Type B pancreatic cell (in vitro differentiated cells): Measurements from ENCODE around the gene RAB3IL1. TPM values are rescaled to one million over a fixed set of nuclear protein-coding genes. Genes with fewer than 3 reads are reported as not detected.

Experiments used
- DNase-seq: peaks from one replicate; pipeline ENCODE4 v3.0.0; 2021; ENCODE audit warnings: mixed read lengths; ENCODE audit not compliant: unreplicated experiment; ENCODE audit errors: extremely low spot score
- H3K27ac Mint-ChIP-seq: 2 replicates; pipeline ENCODE4 v1.8.0; 2021; ENCODE audit warnings: mild to moderate bottlenecking, mixed read lengths
- H3K27me3 Mint-ChIP-seq: 2 replicates; pipeline ENCODE4 v1.8.0; 2021; ENCODE audit warnings: mixed read lengths
- H3K36me3 Mint-ChIP-seq: 2 replicates; pipeline ENCODE4 v1.8.0; 2021; ENCODE audit warnings: mixed read lengths
- H3K4me1 Mint-ChIP-seq: one replicate; pipeline ENCODE4 v1.8.0; 2021; ENCODE audit warnings: mixed read lengths; ENCODE audit not compliant: unreplicated experiment
- H3K4me3 Mint-ChIP-seq: 2 replicates; pipeline ENCODE4 v1.8.0; 2021; ENCODE audit warnings: mild to moderate bottlenecking, mixed read lengths
- H3K9me3 Mint-ChIP-seq: 2 replicates; pipeline ENCODE4 v1.8.0; 2021; ENCODE audit warnings: mixed read lengths
- total RNA-seq: library from RNA; stranded (reverse); gene quantifications from 2 replicates; pipeline ENCODE4 v1.2.1, GENCODE V29; 2021; ENCODE audit warnings: low replicate concordance
- TF ChIP-seq, protein P1 (sequence below): fragments of 200-600 bp; sonication (generic); conservative IDR thresholded peaks from 2 replicates; pipeline ENCODE4 v1.5.0; 2021; ENCODE audit warnings: antibody characterized with exemption, mild to moderate bottlenecking

Gene RAB3IL1
- total RNA-seq, 1 donor from 2014 or later = 16.6 TPM

DNA sequence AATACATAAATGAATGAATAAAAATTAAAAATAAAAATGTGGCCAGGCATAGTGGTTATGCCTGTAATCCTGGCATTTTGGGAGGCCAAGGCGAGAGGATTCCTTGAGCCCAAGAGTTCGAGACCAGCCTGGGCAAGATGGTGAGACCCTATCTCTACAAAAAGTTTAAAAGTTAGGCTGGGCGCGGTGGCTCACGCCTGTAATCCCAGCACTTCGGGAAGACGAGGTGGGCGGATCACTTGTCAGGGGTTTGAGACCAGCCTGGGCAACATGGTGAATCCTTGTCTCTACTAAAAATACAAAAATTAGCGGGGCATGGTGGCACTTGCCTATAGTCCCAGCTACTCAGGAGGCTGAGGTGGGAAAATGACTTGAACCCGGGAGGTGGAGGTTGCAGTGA lies 23.1 kb upstream of the RAB3IL1 start:
- peaks cover 13% of the 10 kb centered on the region for H3K27me3 Mint-ChIP-seq
- DNase-seq = no peak
- H3K4me1 Mint-ChIP-seq = peaks cover 4% of the 10 kb centered on the region
- H3K4me3 Mint-ChIP-seq = no peak overlapping the region
- H3K9me3 Mint-ChIP-seq = peaks cover 5% of the 10 kb centered on the region
- TF ChIP-seq, protein P1, sequence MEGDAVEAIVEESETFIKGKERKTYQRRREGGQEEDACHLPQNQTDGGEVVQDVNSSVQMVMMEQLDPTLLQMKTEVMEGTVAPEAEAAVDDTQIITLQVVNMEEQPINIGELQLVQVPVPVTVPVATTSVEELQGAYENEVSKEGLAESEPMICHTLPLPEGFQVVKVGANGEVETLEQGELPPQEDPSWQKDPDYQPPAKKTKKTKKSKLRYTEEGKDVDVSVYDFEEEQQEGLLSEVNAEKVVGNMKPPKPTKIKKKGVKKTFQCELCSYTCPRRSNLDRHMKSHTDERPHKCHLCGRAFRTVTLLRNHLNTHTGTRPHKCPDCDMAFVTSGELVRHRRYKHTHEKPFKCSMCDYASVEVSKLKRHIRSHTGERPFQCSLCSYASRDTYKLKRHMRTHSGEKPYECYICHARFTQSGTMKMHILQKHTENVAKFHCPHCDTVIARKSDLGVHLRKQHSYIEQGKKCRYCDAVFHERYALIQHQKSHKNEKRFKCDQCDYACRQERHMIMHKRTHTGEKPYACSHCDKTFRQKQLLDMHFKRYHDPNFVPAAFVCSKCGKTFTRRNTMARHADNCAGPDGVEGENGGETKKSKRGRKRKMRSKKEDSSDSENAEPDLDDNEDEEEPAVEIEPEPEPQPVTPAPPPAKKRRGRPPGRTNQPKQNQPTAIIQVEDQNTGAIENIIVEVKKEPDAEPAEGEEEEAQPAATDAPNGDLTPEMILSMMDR = no peak
- H3K27ac Mint-ChIP-seq = no peak overlapping the region
- H3K36me3 Mint-ChIP-seq = no peaks in the 10 kb centered on the region

DNA sequence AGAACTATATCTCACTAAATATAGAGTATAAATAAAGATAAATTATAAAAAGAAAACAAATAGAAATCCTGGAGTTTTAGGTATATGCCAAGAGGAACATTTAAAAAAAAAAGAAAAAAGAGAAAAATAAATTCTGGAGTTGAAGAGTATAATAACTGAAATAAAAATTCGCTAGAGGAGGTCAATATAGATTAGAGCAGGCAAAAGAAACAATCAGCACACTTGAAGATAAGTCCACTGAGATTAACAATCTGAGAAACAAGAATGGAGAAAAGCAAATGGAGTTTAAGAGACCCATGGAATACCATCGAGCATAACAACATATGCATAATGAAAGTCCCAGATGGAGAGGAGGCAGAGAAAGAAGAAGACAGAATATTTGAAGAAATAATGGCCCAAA lies 18.5 kb upstream of the RAB3IL1 start:
- Mint-ChIP-seq H3K36me3 (no peaks in the 10 kb centered on the region), H3K27ac (no peak overlapping the region), H3K4me3 (no peak overlapping the region), H3K4me1 (no peaks in the 10 kb centered on the region), H3K27me3 (no peaks in the 10 kb centered on the region), H3K9me3 (peaks cover 5% of the 10 kb centered on the region)
- DNase-seq = no peak
- TF ChIP-seq, protein P1 = no peak

DNA sequence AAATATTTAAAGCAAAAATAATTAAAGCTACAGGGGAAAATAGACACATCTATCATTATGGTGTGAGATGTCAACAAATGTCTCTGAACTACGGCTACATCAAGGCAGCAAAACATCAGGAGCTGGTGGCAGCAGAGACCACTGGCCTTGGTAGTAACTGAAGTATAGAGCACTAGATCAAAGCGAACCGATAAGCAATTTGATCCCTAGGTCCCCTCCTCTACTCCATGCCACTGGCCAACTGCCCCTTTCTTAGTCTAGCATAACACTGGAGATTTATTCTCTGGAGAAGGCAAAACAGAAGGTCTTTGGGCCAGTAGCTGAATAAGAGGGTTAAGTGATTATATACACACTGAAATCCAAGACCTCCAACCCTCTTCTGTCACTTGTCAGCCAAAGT lies 13.6 kb upstream of the RAB3IL1 start:
- no peak for DNase-seq
- Mint-ChIP-seq H3K9me3 (no peaks in the 10 kb centered on the region), H3K4me1 (peaks cover 9% of the 10 kb centered on the region), H3K27me3 (peaks cover 3% of the 10 kb centered on the region), H3K4me3 (no peak overlapping the region), H3K27ac (no peak overlapping the region), H3K36me3 (no peaks in the 10 kb centered on the region)
- TF ChIP-seq, protein P1 = no peak

DNA sequence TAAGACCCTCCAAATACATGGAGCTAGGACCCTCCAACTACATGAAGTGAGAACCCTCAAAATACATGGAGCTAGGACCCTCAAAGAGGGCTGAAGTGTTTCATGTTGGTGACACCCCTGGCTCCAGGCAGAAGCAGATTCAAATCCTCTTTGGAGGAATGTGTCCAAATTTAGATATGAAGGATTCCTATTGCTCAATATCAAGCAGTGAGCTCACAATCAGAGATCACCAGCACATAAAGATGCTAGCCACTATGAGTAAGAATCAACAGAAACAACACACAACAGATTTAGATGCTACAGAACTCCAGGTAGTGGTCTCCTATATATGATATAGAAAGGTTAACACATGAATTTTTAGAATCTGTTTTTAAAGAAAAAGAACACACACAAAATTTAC lies 11.2 kb upstream of the RAB3IL1 start:
- no peaks in the 10 kb centered on the region for H3K9me3 Mint-ChIP-seq
- TF ChIP-seq, protein P1 = no peak
- H3K4me3 Mint-ChIP-seq = no peak overlapping the region
- no peaks in the 10 kb centered on the region for H3K36me3 Mint-ChIP-seq
- H3K27me3 Mint-ChIP-seq = peaks cover 3% of the 10 kb centered on the region
- no peak overlapping the region for H3K27ac Mint-ChIP-seq
- DNase-seq = no peak
- peaks cover 31% of the 10 kb centered on the region for H3K4me1 Mint-ChIP-seq

DNA sequence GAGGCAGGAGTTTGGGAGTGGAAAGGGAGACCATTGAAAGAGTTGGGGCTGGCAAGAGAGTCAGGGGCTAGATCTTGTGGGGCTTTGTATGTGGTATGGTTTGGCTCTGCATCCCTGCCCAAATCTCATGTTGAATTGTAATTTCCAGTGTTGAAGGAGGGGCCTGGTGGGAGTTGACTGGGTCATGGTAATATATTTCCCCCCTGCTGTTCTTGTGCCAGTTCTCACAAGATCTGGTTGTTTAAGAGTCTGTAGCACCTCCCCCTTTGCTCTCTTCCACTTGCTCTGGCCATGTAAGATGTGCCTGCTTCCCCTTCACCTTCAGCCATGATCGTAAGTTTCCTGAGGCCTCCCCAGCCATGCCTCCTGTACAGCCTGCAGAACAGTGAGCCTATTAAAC lies 10.1 kb upstream of the RAB3IL1 start:
- DNase-seq = no peak
- Mint-ChIP-seq H3K36me3 (no peaks in the 10 kb centered on the region), H3K4me3 (no peak overlapping the region), H3K27ac (no peak overlapping the region), H3K9me3 (no peaks in the 10 kb centered on the region), H3K27me3 (peaks cover 5% of the 10 kb centered on the region), H3K4me1 (peaks cover 42% of the 10 kb centered on the region)
- TF ChIP-seq, protein P1 = no peak

DNA sequence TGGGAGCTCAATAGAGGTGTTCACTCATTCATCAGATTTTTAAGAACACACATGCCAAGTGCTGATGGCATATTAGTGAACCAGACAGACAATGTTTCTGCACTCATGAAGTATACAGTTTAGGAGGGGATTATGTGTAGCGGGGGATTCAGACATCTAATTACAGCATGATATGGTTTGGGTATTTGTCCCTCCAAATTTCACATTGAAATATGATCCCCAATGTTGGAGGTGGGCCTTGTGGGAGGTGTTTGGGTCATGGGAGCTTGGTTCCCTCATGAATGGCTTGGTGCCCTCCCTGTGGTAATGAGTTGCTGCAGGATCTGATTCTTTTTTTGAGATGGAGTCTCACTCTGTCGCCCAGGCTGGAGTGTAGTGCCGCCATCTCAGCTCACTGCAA lies 8.9 kb upstream of the RAB3IL1 start:
- TF ChIP-seq, protein P1 = no peak
- no peaks in the 10 kb centered on the region for H3K36me3 Mint-ChIP-seq
- H3K4me3 Mint-ChIP-seq = no peak overlapping the region
- no peaks in the 10 kb centered on the region for H3K9me3 Mint-ChIP-seq
- peaks cover 43% of the 10 kb centered on the region for H3K4me1 Mint-ChIP-seq
- H3K27me3 Mint-ChIP-seq = peaks cover 5% of the 10 kb centered on the region
- H3K27ac Mint-ChIP-seq = no peak overlapping the region
- DNase-seq = no peak
